HEK293 (cell line): ENCODE results near the gene SOX9.

Source experiments
- CTCF ChIA-PET: fragments of 350-600 bp; formaldehyde crosslinking; extraction: SDS; loops from one replicate; lab custom pipeline; 2021; ENCODE audit warnings: antibody characterized with exemption; lab: Yijun Ruan, JAX
- POLR2A ChIA-PET: fragments of 300-600 bp; formaldehyde crosslinking; extraction: SDS; loops from one replicate; lab custom pipeline; 2020; ENCODE audit warnings: antibody characterized with exemption, inconsistent platforms; lab: Yijun Ruan, JAX
- H3K27ac ChIP-seq: fragments of 200-500 bp; sonication (Bioruptor generic); 2 replicates; pipeline ENCODE4 v1.5.1; 2014; ENCODE audit warnings: low read depth, low read length, control low read depth, inconsistent platforms; ENCODE audit errors: extremely low read depth
- H3K36me3 ChIP-seq, 2 experiments: fragments of 200-500 bp in 1 of 2; sonication (Bioruptor generic) in 1 of 2; 1 replicate in 1 of 2; 2 replicates in 1 of 2; pipeline ENCODE4 v1.5.1; 2014 to 2017; ENCODE audit warnings: inconsistent platforms in 2 of 2, low read length in 2 of 2; ENCODE audit not compliant: control insufficient read depth in 2 of 2, insufficient read depth in 1 of 2
- H3K4me1 ChIP-seq: fragments of 200-500 bp; sonication (Bioruptor generic); 2 replicates; pipeline ENCODE4 v1.5.1; 2014; ENCODE audit warnings: mild to moderate bottlenecking, low read length, inconsistent platforms; ENCODE audit not compliant: control insufficient read depth, insufficient read depth
- H3K4me3 ChIP-seq: 2 replicates; pipeline ENCODE4 v1.5.1; 2011; ENCODE audit warnings: low read depth, mild to moderate bottlenecking, control low read depth, low read length, moderate library complexity
- H3K9me3 ChIP-seq: fragments of 200-500 bp; sonication (Bioruptor generic); 2 replicates; pipeline ENCODE4 v1.5.1; 2014; ENCODE audit warnings: low read depth, low read length, inconsistent platforms; ENCODE audit not compliant: control insufficient read depth, insufficient read depth
- BCL11B ChIP-seq: fragments of 450-650 bp; formaldehyde crosslinking; IDR thresholded peaks from 2 replicates; pipeline ENCODE4 v1.5.1; 2016; ENCODE audit warnings: low read depth, missing biosample characterization, missing genetic modification characterization
- HOXC10 ChIP-seq: sonication (generic); formaldehyde crosslinking; IDR thresholded peaks from 2 replicates; pipeline ENCODE4 v1.8.1; 2023; ENCODE audit warnings: mild to moderate bottlenecking, missing genetic modification reagents
- HOXD13 ChIP-seq: sonication (generic); formaldehyde crosslinking; IDR thresholded peaks from 2 replicates; pipeline ENCODE4 v1.8.0; 2022; ENCODE audit warnings: missing genetic modification reagents, borderline replicate concordance
- PRDM4 ChIP-seq: fragments of 450-650 bp; formaldehyde crosslinking; IDR thresholded peaks from 2 replicates; pipeline ENCODE4 v1.5.1; 2017; ENCODE audit warnings: missing biosample characterization, missing genetic modification characterization
- REST ChIP-seq: fragments of 450-650 bp; formaldehyde crosslinking; IDR thresholded peaks from 2 replicates; pipeline ENCODE4 v1.5.1; 2016; ENCODE audit warnings: missing biosample characterization, missing genetic modification characterization
- SALL2 ChIP-seq: fragments of 450-650 bp; formaldehyde crosslinking; IDR thresholded peaks from 2 replicates; pipeline ENCODE4 v1.5.0; 2017; ENCODE audit warnings: missing biosample characterization, mild to moderate bottlenecking, missing genetic modification characterization, borderline replicate concordance
- SP2 ChIP-seq: fragments of 450-650 bp; formaldehyde crosslinking; IDR thresholded peaks from 2 replicates; pipeline ENCODE4 v1.5.1; 2016; ENCODE audit warnings: missing biosample characterization, missing genetic modification characterization
- ZBTB17 ChIP-seq: fragments of 450-650 bp; formaldehyde crosslinking; IDR thresholded peaks from 2 replicates; pipeline ENCODE4 v1.5.1; 2016; ENCODE audit warnings: missing biosample characterization, missing genetic modification characterization
- ZBTB44 ChIP-seq: fragments of 450-650 bp; IDR thresholded peaks from 2 replicates; pipeline ENCODE4 v1.5.1; 2018; ENCODE audit warnings: missing biosample characterization, mild to moderate bottlenecking, missing genetic modification characterization
- ZFP37 ChIP-seq: fragments of 450-650 bp; formaldehyde crosslinking; IDR thresholded peaks from 2 replicates; pipeline ENCODE4 v1.5.1; 2016; ENCODE audit warnings: missing biosample characterization, missing genetic modification characterization
- ZNF10 ChIP-seq: fragments of 450-650 bp; formaldehyde crosslinking; IDR thresholded peaks from 2 replicates; pipeline ENCODE4 v1.5.1; 2017; ENCODE audit warnings: missing biosample characterization, missing genetic modification characterization
- ZNF121 ChIP-seq: fragments of 450-650 bp; formaldehyde crosslinking; IDR thresholded peaks from 2 replicates; pipeline ENCODE4 v1.5.1; 2016; ENCODE audit warnings: missing biosample characterization, missing genetic modification characterization
- ZNF202 ChIP-seq: fragments of 450-650 bp; formaldehyde crosslinking; IDR thresholded peaks from 2 replicates; pipeline ENCODE4 v1.5.1; 2016; ENCODE audit warnings: missing biosample characterization, missing genetic modification characterization, borderline replicate concordance
- ZNF292 ChIP-seq: fragments of 450-650 bp; formaldehyde crosslinking; IDR thresholded peaks from 2 replicates; pipeline ENCODE4 v1.5.1; 2016; ENCODE audit warnings: low read depth, missing biosample characterization, missing genetic modification characterization, borderline replicate concordance
- ZNF560 ChIP-seq: fragments of 450-650 bp; formaldehyde crosslinking; IDR thresholded peaks from 2 replicates; pipeline ENCODE4 v1.5.1; 2017; ENCODE audit warnings: missing biosample characterization, missing genetic modification characterization, borderline replicate concordance
- ZNF596 ChIP-seq: fragments of 450-650 bp; IDR thresholded peaks from 2 replicates; pipeline ENCODE4 v1.5.0; 2018; ENCODE audit warnings: missing biosample characterization, mild to moderate bottlenecking, missing genetic modification characterization, moderate library complexity
- ZNF837 ChIP-seq: fragments of 450-650 bp; formaldehyde crosslinking; IDR thresholded peaks from 2 replicates; pipeline ENCODE4 v1.5.1; 2016; ENCODE audit warnings: missing biosample characterization, missing genetic modification characterization
- ZSCAN30 ChIP-seq: fragments of 450-650 bp; IDR thresholded peaks from 2 replicates; pipeline ENCODE4 v1.5.1; 2018; ENCODE audit warnings: missing biosample characterization, mild to moderate bottlenecking, missing genetic modification characterization, moderate library complexity
- TF ChIP-seq, protein P1 (sequence below): fragments of 450-650 bp; IDR thresholded peaks from 2 replicates; pipeline ENCODE4 v1.5.1; 2018; ENCODE audit warnings: missing biosample characterization, missing genetic modification characterization

The SOX9 gene

DNA sequence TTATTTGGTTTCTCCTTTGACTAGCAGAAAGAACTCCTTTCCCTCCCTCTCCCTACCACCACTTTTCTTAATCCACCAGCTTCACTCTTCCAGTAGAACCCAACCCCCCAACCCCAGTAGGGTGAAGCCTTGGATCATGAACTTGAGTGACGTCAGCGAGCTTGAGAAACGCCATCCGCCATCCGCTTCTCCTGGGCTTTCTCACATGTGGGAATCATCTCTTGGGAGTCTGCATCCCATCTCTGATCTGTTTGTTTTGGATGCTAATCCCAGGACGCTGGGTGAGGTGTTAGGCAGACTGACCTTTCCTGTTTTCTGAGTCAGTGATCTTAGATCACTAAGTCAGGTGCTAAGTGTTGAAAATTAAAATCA lies 16.0 kb upstream of the SOX9 start:
- ChIA-PET POLR2A (interaction anchor here (0.6 to 1.4 kb wide), 2 partner anchors 16 to 200 kb away, joined by 3 to 5 read pairs; partner anchors contain the start of gene SOX9), CTCF (no interaction called here)
- Histone ChIP-seq H3K27ac (no peak overlapping the region), H3K4me3 (no peak overlapping the region), H3K9me3 (no peaks in the 10 kb centered on the region), H3K36me3 (no peaks in the 10 kb centered on the region), H3K4me1 (no peaks in the 10 kb centered on the region)
- no peak for TF ChIP-seq REST
- no peak for TF ChIP-seq ZNF202
- no peak for TF ChIP-seq ZNF837
- no peak for TF ChIP-seq SP2
- no peak for TF ChIP-seq ZNF596 (tag by site-specific recombination)
- no peak for TF ChIP-seq HOXD13
- no peak for TF ChIP-seq ZFP37 (tag by site-specific recombination)
- no peak for TF ChIP-seq ZBTB17 (tag by site-specific recombination)
- TF ChIP-seq, protein P1, sequence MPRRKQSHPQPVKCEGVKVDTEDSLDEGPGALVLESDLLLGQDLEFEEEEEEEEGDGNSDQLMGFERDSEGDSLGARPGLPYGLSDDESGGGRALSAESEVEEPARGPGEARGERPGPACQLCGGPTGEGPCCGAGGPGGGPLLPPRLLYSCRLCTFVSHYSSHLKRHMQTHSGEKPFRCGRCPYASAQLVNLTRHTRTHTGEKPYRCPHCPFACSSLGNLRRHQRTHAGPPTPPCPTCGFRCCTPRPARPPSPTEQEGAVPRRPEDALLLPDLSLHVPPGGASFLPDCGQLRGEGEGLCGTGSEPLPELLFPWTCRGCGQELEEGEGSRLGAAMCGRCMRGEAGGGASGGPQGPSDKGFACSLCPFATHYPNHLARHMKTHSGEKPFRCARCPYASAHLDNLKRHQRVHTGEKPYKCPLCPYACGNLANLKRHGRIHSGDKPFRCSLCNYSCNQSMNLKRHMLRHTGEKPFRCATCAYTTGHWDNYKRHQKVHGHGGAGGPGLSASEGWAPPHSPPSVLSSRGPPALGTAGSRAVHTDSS (tag by site-specific recombination): no peak

GRCh38 chr17:72107100-72107499 lies 13.7 kb upstream of the SOX9 start:
- CTCF ChIA-PET: interaction anchor here (0.7 to 1.1 kb wide), 2 partner anchors 432 to 440 kb away, joined by 3 read pairs; no protein-coding TSS in a partner anchor
- TF ChIP-seq ZNF560 (no peak), ZNF121 (no peak), ZNF292 (tag by site-specific recombination) (no peak), HOXC10 (CRISPR knock-in tag) (no peak), ZNF10 (tag by site-specific recombination) (no peak)
- Histone ChIP-seq H3K4me3 (no peak overlapping the region), H3K27ac (no peak overlapping the region), H3K36me3 (no peaks in the 10 kb centered on the region), H3K4me1 (peaks cover 9% of the 10 kb centered on the region), H3K9me3 (no peaks in the 10 kb centered on the region)
- POLR2A ChIA-PET: no interaction called here

GRCh38 chr17:72110231-72110941 lies 10.4 kb upstream of the SOX9 start:
- H3K9me3 ChIP-seq: no peaks in the 10 kb centered on the region
- TF ChIP-seq PRDM4 (tag by site-specific recombination) (no peak), ZSCAN30 (no peak), ZFP37 (tag by site-specific recombination) (no peak), SALL2 (tag by site-specific recombination) (no peak), ZBTB44 (tag by site-specific recombination) (no peak), BCL11B (tag by site-specific recombination) (no peak)
- H3K36me3 ChIP-seq: no peaks in the 10 kb centered on the region
- no peak overlapping the region for H3K4me3 ChIP-seq
- no peak overlapping the region for H3K27ac ChIP-seq
- ChIA-PET POLR2A (interaction anchor here (3.5 kb wide), 1 partner anchor 11 kb away, joined by 13 read pairs; the partner anchor contains the start of gene SOX9), CTCF (interaction anchor here (0.6 to 0.7 kb wide), 3 partner anchors 480 to 1078 kb away, joined by 3 read pairs; no protein-coding TSS in a partner anchor)
- H3K4me1 ChIP-seq: peaks cover 9% of the 10 kb centered on the region
